Measurements from ENCODE around the gene B3GNT5. TPM values are rescaled to one million over a fixed set of nuclear protein-coding genes. Genes with fewer than 3 reads are reported as not detected.
"Not testable (repeated sequence)": the region's sequence is repeated elsewhere in the genome, so short reads cannot be mapped to it uniquely, and the experiment has no call there.

The B3GNT5 gene
- polyA plus RNA-seq, 3 donors from 2014 or later, result 0.48 to 1.1 TPM; not detected in 1

- H3K27ac Mint-ChIP-seq, result no peak overlapping the region
- no peak overlapping the region for H3K4me3 Mint-ChIP-seq
These were observed 34.2 kb upstream of the B3GNT5 start for GRCh38 chr3:183218826-183219225.

DNA sequence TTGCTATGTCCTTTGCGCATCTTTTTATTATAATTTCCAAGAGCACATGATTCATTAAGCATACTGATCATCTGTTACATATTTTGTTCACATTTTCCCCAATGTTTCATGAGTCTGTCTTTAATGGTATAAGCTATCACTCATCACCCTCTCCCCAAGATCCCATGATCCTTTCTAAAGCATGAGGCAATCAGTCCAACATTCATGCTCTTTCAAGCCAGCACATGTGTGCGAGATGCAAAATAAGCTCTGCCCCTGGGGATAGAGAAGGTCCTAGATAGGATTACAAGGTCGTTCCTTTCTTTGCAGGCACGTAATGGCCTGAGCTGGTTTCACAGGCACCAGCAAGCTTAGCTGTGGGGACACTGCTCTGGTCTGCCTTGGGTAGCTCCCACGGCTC is 32.2 kb upstream of the B3GNT5 start:
- Mint-ChIP-seq H3K4me1 (peaks cover 14 to 21% of the 10 kb centered on the region in 2 donors), H3K36me3 (no peaks in the 10 kb centered on the region), H3K27ac (no peak overlapping the region), H3K27me3 (ENCODE audit: low read depth in 3 of 3) (peaks cover 0 to 2% (median 0%) of the 10 kb centered on the region in 3 donors), H3K9me3 (no peaks in the 10 kb centered on the region), H3K4me3 (no peak overlapping the region)
- DNase-seq, result no peak

More at GRCh38 chr3:183218826-183219225, 34.2 kb upstream of the B3GNT5 start:
- no peak for DNase-seq
- H3K27me3 Mint-ChIP-seq (ENCODE audit: low read depth in 3 of 3), result peaks cover 0 to 2% (median 1%) of the 10 kb centered on the region in 3 donors
- no peaks in the 10 kb centered on the region for H3K36me3 Mint-ChIP-seq
- H3K4me1 Mint-ChIP-seq, result peaks cover 1 to 6% of the 10 kb centered on the region in 2 donors
- H3K9me3 Mint-ChIP-seq, result no peaks in the 10 kb centered on the region

GRCh38 chr3:183222631-183223235 is 30.3 kb upstream of the B3GNT5 start:
- Mint-ChIP-seq H3K4me1 (peaks cover 14 to 21% of the 10 kb centered on the region in 2 donors), H3K9me3 (no peaks in the 10 kb centered on the region), H3K27ac (no peak overlapping the region), H3K36me3 (no peaks in the 10 kb centered on the region), H3K27me3 (ENCODE audit: low read depth in 3 of 3) (peaks cover 0 to 2% (median 0%) of the 10 kb centered on the region in 3 donors), H3K4me3 (no peak overlapping the region)
- no peak for DNase-seq

DNA sequence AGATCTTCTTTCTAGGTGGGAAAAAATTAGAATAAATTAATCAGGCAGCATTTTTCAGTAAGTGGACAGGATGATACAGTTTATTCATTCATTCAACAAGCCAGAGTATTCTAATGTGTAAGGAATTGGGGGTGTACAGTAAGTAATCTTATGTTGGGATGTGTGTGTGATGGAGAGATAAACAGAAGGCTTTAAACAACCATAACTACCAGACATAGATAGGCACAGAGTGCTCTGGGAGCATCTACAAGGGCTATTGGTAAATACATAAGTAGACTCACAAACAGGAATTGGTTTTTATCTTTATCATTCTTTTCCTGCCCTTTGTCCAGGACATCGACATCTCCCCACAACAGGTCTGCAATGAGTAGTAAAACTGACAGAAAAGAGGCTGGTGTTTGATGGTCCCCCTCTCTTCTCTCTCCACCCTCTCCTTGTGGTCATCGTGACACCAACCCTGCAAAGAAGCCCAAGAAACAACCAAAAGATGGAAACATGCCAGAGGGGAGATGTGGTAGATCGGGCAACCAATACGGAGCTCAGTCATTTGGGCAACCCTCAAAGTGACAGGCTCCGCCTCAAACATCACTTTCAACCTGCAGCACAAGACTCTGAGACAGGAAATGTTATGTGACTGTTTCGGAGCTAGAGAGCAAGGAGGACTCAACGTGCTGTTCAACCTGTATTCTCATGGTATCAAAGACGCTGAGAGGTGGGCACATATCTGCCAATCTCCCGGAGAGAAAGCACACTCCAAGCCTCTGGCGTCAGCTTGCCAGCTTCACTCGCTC is 28.7 kb upstream of the B3GNT5 start:
- H3K9me3 Mint-ChIP-seq, result no peaks in the 10 kb centered on the region
- DNase-seq, result peak; percentile 5 to 11 (median 6)
- no peaks in the 10 kb centered on the region for H3K36me3 Mint-ChIP-seq
- peak overlapping the region; percentile 29 to 66 (median 44) for H3K4me3 Mint-ChIP-seq
- peak overlapping the region in 2 of 6 donors; percentile 8 to 23 for H3K27ac Mint-ChIP-seq
- H3K27me3 Mint-ChIP-seq (ENCODE audit: low read depth in 3 of 3), result peaks cover 0 to 1% (median 0%) of the 10 kb centered on the region in 3 donors
- peaks cover 14 to 17% of the 10 kb centered on the region in 2 donors for H3K4me1 Mint-ChIP-seq

DNA sequence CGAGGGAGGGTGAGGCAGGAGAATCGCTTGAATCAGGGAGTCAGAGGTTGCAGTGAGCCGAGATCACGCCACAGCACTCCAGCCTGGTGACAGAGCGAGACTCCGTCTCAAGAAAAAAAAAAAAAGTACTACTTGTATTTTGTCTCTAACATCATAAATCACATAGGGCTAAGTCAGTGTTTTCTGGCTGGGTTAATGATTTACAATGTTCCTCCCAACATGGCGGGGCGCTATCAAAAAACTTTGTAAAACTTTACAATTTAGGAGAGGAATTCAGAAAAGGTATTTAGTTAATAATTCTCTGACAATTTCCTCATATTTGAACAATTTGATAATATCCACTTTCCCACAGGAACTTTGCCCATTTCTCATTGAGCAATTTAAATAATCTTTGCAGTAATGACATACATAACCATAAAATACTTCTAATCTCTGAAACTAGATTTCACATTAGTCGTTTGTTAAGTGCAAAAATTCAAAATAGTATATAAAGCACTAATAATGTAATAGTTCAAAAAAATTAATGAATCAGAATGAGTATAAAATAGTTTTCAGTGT is 26.6 kb upstream of the B3GNT5 start:
- Mint-ChIP-seq H3K27me3 (ENCODE audit: low read depth in 3 of 3) (peaks cover 0 to 2% (median 2%) of the 10 kb centered on the region in 3 donors), H3K4me3 (no peak overlapping the region), H3K27ac (no peak overlapping the region), H3K9me3 (no peaks in the 10 kb centered on the region), H3K36me3 (no peaks in the 10 kb centered on the region), H3K4me1 (peaks cover 14 to 17% of the 10 kb centered on the region in 2 donors)
- no peak for DNase-seq

DNA sequence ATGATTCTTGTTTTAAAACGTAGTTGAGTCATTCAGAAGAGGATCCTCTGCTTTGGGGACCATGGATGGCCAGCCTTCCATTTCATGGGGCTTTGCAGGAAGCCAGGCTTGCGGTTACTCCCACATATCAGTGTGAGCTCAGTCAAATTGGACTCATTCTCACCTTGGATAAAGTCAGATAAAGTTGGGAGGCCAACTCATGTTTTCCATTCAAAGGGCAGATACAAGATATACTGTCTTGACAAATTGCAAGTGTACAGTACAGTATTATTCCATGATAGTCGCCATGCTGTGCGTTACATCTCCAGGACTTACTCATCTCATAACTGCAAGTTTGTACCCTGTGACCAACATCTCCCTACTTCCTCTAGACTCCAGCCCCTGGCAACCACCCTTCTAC is 25.5 kb upstream of the B3GNT5 start:
- H3K27ac Mint-ChIP-seq, result no peak overlapping the region
- H3K4me3 Mint-ChIP-seq, result no peak overlapping the region
- no peaks in the 10 kb centered on the region for H3K36me3 Mint-ChIP-seq
- DNase-seq, result no peak
- peaks cover 14 to 17% of the 10 kb centered on the region in 2 donors for H3K4me1 Mint-ChIP-seq
- peaks cover 0 to 2% (median 2%) of the 10 kb centered on the region in 3 donors for H3K27me3 Mint-ChIP-seq (ENCODE audit: low read depth in 3 of 3)
- H3K9me3 Mint-ChIP-seq, result no peaks in the 10 kb centered on the region

DNA sequence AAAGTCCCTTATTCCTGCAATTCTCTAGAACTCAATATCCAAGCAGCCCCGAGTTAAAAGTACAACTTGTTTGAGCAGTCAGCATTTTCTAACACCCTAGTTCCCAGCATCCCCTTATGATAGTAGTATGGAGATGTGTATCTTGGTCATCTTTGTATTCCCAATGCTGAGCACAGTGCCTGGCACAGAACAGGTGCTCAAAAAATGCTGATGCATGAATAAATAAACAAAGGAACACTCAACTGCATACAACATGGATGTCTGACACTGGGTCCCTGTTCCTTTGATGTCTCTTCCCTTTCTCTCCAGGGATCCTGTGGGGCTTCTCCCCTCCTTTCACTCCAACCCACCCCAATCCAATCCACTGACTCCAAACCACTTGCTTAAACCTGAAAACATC is 23.9 kb upstream of the B3GNT5 start:
- no peaks in the 10 kb centered on the region for H3K9me3 Mint-ChIP-seq
- H3K27ac Mint-ChIP-seq, result no peak overlapping the region
- H3K4me3 Mint-ChIP-seq, result no peak overlapping the region
- peaks cover 0 to 2% (median 2%) of the 10 kb centered on the region in 3 donors for H3K27me3 Mint-ChIP-seq (ENCODE audit: low read depth in 3 of 3)
- no peaks in the 10 kb centered on the region for H3K36me3 Mint-ChIP-seq
- peaks cover 10 to 12% of the 10 kb centered on the region in 2 donors for H3K4me1 Mint-ChIP-seq
- DNase-seq, result no peak

GRCh38 chr3:183230251-183230650 is 22.8 kb upstream of the B3GNT5 start:
- not testable (repeated sequence) for H3K27ac Mint-ChIP-seq; H3K27me3 Mint-ChIP-seq (ENCODE audit: low read depth in 3 of 3); H3K36me3 Mint-ChIP-seq; H3K4me1 Mint-ChIP-seq; H3K9me3 Mint-ChIP-seq; H3K4me3 Mint-ChIP-seq; DNase-seq

DNA sequence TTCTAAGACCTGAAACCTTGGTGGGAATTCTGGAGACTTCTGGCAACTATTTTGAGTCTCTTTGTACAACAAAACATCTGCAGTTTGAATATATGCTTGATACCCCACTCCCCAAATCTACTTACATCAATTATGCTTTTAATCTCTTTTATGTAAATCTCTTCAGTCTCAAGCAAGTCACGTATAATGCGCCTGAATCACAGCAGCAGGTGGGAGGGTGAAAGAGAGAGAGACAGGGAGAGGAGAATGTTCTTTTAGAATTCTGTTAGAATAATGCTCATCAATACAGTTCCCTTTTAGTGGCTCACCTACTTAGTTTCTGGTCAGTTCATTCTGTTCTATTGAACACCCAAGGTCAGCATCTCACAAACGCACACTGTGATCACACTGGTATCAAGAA is 22.2 kb upstream of the B3GNT5 start:
- DNase-seq, result no peak
- Mint-ChIP-seq H3K4me1 (no peaks in the 10 kb centered on the region), H3K36me3 (no peaks in the 10 kb centered on the region), H3K27me3 (ENCODE audit: low read depth in 3 of 3) (peaks cover 0 to 2% (median 2%) of the 10 kb centered on the region in 3 donors), H3K4me3 (no peak overlapping the region), H3K27ac (no peak overlapping the region), H3K9me3 (no peaks in the 10 kb centered on the region)

- H3K27ac Mint-ChIP-seq, result no peak overlapping the region
These were observed 19.1 kb upstream of the B3GNT5 start for GRCh38 chr3:183233966-183234365.

GRCh38 chr3:183239046-183239445 is 14.0 kb upstream of the B3GNT5 start:
- no peak for DNase-seq
- Mint-ChIP-seq H3K27me3 (ENCODE audit: low read depth in 3 of 3) (peaks cover 3 to 6% (median 5%) of the 10 kb centered on the region in 3 donors), H3K27ac (no peak overlapping the region), H3K4me3 (no peak overlapping the region), H3K36me3 (peaks cover 0 to 6% (median 5%) of the 10 kb centered on the region in 3 donors), H3K4me1 (no peaks in the 10 kb centered on the region), H3K9me3 (peaks cover 6 to 26% (median 8%) of the 10 kb centered on the region in 6 donors)

More at GRCh38 chr3:183233966-183234365, 19.1 kb upstream of the B3GNT5 start:
- H3K4me3 Mint-ChIP-seq, result no peak overlapping the region
- no peaks in the 10 kb centered on the region for H3K4me1 Mint-ChIP-seq
- no peak for DNase-seq
- peaks cover 0 to 2% (median 2%) of the 10 kb centered on the region in 3 donors for H3K27me3 Mint-ChIP-seq (ENCODE audit: low read depth in 3 of 3)
- H3K9me3 Mint-ChIP-seq, result no peaks in the 10 kb centered on the region
- H3K36me3 Mint-ChIP-seq, result no peaks in the 10 kb centered on the region

DNA sequence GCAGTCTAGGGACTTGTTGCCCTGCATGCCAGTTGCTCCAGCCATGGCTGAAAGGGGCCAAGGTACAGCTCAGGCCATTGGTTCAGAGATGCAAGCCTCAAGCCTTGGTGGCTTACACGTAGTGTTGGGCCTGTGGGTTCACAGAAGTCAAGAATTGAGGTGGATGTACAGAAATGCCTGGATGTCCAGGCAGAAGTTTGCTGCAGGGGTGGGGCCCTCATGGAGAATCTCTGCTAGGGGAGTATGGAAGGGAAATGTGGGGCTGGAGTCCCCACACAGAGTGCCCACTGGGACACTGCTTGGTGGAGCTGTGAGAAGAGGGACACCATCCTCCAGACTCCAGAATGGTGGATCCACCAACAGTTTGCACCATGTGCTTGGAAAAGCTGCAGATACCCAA is 10.6 kb upstream of the B3GNT5 start:
- no peak for DNase-seq
- Mint-ChIP-seq H3K4me3 (no peak overlapping the region), H3K27ac (no peak overlapping the region), H3K27me3 (ENCODE audit: low read depth in 3 of 3) (peaks cover 3 to 6% (median 5%) of the 10 kb centered on the region in 3 donors), H3K4me1 (peaks cover 0 to 2% of the 10 kb centered on the region in 2 donors), H3K9me3 (peaks cover 6 to 26% (median 8%) of the 10 kb centered on the region in 6 donors), H3K36me3 (peaks cover 0 to 6% (median 5%) of the 10 kb centered on the region in 3 donors)

- no peak overlapping the region for H3K4me3 Mint-ChIP-seq
- H3K27me3 Mint-ChIP-seq (ENCODE audit: low read depth in 3 of 3), result peaks cover 3 to 6% (median 5%) of the 10 kb centered on the region in 3 donors
- peaks cover 0 to 2% of the 10 kb centered on the region in 2 donors for H3K4me1 Mint-ChIP-seq
- peaks cover 2 to 6% (median 5%) of the 10 kb centered on the region in 3 donors for H3K36me3 Mint-ChIP-seq
- no peak for DNase-seq
- H3K27ac Mint-ChIP-seq, result no peak overlapping the region
- peaks cover 6 to 26% (median 8%) of the 10 kb centered on the region in 6 donors for H3K9me3 Mint-ChIP-seq
These were observed 8.8 kb upstream of the B3GNT5 start for GRCh38 chr3:183244219-183244618.

GRCh38 chr3:183244981-183245476 is 8.0 kb upstream of the B3GNT5 start:
- Mint-ChIP-seq H3K4me3 (no peak overlapping the region), H3K27me3 (ENCODE audit: low read depth in 3 of 3) (peaks cover 3 to 5% (median 3%) of the 10 kb centered on the region in 3 donors), H3K9me3 (peaks cover 5 to 26% (median 6%) of the 10 kb centered on the region in 6 donors), H3K27ac (no peak overlapping the region), H3K36me3 (peaks cover 2 to 6% (median 5%) of the 10 kb centered on the region in 3 donors), H3K4me1 (peaks cover 0 to 2% of the 10 kb centered on the region in 2 donors)
- DNase-seq, result no peak
